B cell (primary cell): ENCODE measurements around the gene SCGB2A2. TPM values are rescaled to one million over a fixed set of nuclear protein-coding genes. Genes with fewer than 3 reads are reported as not detected.

ENCODE experiments used
- ATAC-seq: fragments of 200-7000 bp; cut with Tn5 transposase; one replicate; pipeline ENCODE4 v1.10.0; 2021; ENCODE audit warnings: low read depth, mild to moderate bottlenecking, moderate number of reproducible peaks, moderate library complexity
- CTCF ChIA-PET: fragments of 350-600 bp; sonication (Branson Sonifier 250); formaldehyde crosslinking; loops from one replicate; lab custom pipeline; 2021; ENCODE audit warnings: antibody characterized with exemption, inconsistent platforms; lab: Charles Lee
- POLR2A ChIA-PET: fragments of 350-600 bp; sonication (Branson Sonifier 250); formaldehyde crosslinking; loops from one replicate; lab custom pipeline; 2021; ENCODE audit warnings: antibody characterized with exemption; lab: Charles Lee
- DNase-seq: peaks from one replicate; pipeline ENCODE4 v3.0.0; 2013
- H2AFZ ChIP-seq: 2 replicates; pipeline ENCODE4 v1.6.1; 2012; ENCODE audit warnings: mild to moderate bottlenecking, low read depth, low read length; ENCODE audit not compliant: insufficient read depth, poor library complexity, severe bottlenecking
- H3K27ac ChIP-seq, 2 donors: 1 replicate in 1 of 2; 2 replicates in 1 of 2; pipeline ENCODE4 v1.5.1; 2012 to 2013; ENCODE audit warnings: low read length in 2 of 2, mild to moderate bottlenecking in 2 of 2, moderate library complexity in 1 of 2
- H3K27me3 ChIP-seq, 4 experiments: fragments of 200-600 bp in 1 of 4; sonication (generic) in 1 of 4; replicated peaks in 1 of 4; 1 replicate in 2 of 4; 2 replicates in 2 of 4; pipeline versions ENCODE4 v1.6.1 to v1.7.0; 2013 to 2016; ENCODE audit warnings: low read length in 3 of 4, mild to moderate bottlenecking in 2 of 4, mixed read lengths in 1 of 4, moderate library complexity in 1 of 4; ENCODE audit not compliant: insufficient read depth in 4 of 4, control insufficient read depth in 3 of 4; ENCODE audit errors: control extremely low read depth in 1 of 4
- H3K36me3 ChIP-seq, 2 experiments: replicated peaks in 1 of 2; 1 replicate in 1 of 2; 2 replicates in 1 of 2; pipeline versions ENCODE4 v1.6.1 to v1.7.1; 2013; ENCODE audit warnings: low read length in 1 of 2; ENCODE audit not compliant: insufficient read depth in 2 of 2, control insufficient read depth in 1 of 2; ENCODE audit errors: control extremely low read depth in 1 of 2, extremely low read depth in 1 of 2
- H3K4me1 ChIP-seq, 2 donors: fragments of 200-600 bp in 1 of 2; sonication (generic) in 1 of 2; 1 replicate in 1 of 2; 2 replicates in 1 of 2; pipeline versions ENCODE4 v1.5.1 to v1.6.1; 2013 to 2017; ENCODE audit warnings: low read length in 2 of 2; ENCODE audit not compliant: control insufficient read depth in 2 of 2, insufficient read depth in 2 of 2
- H3K4me2 ChIP-seq: replicated peaks from 2 replicates; pipeline ENCODE3; 2012; ENCODE audit warnings: mild to moderate bottlenecking, low read depth, low read length; ENCODE audit not compliant: poor library complexity, severe bottlenecking
- H3K4me3 ChIP-seq, 5 experiments: fragments of 200-600 bp in 1 of 5; sonication (generic) in 1 of 5; 1 replicate in 3 of 5; 2 replicates in 2 of 5; pipeline versions ENCODE4 v1.5.1 to v1.7.0; 2011 to 2016; ENCODE audit warnings: low read length in 4 of 5, mild to moderate bottlenecking in 4 of 5, low read depth in 2 of 5, control low read depth in 1 of 5, moderate library complexity in 1 of 5; ENCODE audit not compliant: insufficient read depth in 1 of 5; ENCODE audit errors: control extremely low read depth in 1 of 5, extremely low read depth in 1 of 5
- H3K79me2 ChIP-seq: fragments of 200-600 bp; sonication (generic); one replicate; pipeline ENCODE4 v1.6.0; 2016; ENCODE audit warnings: low read length; ENCODE audit not compliant: control insufficient read depth, insufficient read depth
- H3K9ac ChIP-seq: fragments of 200-600 bp; sonication (generic); 2 replicates; pipeline ENCODE4 v1.6.1; 2017; ENCODE audit warnings: mild to moderate bottlenecking, low read length, moderate library complexity
- H3K9me3 ChIP-seq, 3 donors: one replicate each; pipeline versions ENCODE4 v1.6.1 to v1.7.1; 2013; ENCODE audit warnings: low read length in 2 of 3; ENCODE audit not compliant: control insufficient read depth in 2 of 3, insufficient read depth in 1 of 3; ENCODE audit errors: control extremely low read depth in 1 of 3
- H4K20me1 ChIP-seq: 2 replicates; pipeline ENCODE4 v1.6.0; 2012; ENCODE audit warnings: mild to moderate bottlenecking, low read length; ENCODE audit not compliant: insufficient read depth, control insufficient read depth, poor library complexity, severe bottlenecking
- H3K27ac Mint-ChIP-seq: one replicate; pipeline ENCODE4 v1.8.0; 2021; ENCODE audit warnings: mixed read lengths
- H3K27me3 Mint-ChIP-seq: one replicate; pipeline ENCODE4 v1.8.0; 2021; ENCODE audit warnings: mixed read lengths
- H3K4me1 Mint-ChIP-seq: one replicate; pipeline ENCODE4 v1.8.0; 2021; ENCODE audit warnings: mixed read lengths
- H3K4me3 Mint-ChIP-seq: one replicate; pipeline ENCODE4 v1.8.0; 2021; ENCODE audit warnings: mixed read lengths
- H3K9me3 Mint-ChIP-seq: one replicate; pipeline ENCODE4 v1.8.0; 2022; ENCODE audit warnings: mixed read lengths; ENCODE audit not compliant: insufficient read depth
- CTCF ChIP-seq: fragments of 200-600 bp; IDR thresholded peaks from one replicate; pipeline ENCODE4 v1.8.0; 2022; ENCODE audit warnings: antibody characterized with exemption, mild to moderate bottlenecking
- EZH2 ChIP-seq: IDR thresholded peaks from 2 replicates; pipeline ENCODE4 v1.6.1; 2012; ENCODE audit warnings: borderline replicate concordance, low read depth, mild to moderate bottlenecking, moderate library complexity, low read length; ENCODE audit not compliant: insufficient read depth, poor library complexity, severe bottlenecking
- WGBS: methylation state at CpG from one replicate; pipeline ENCODE4 v1.1.5; 2013; ENCODE audit warnings: missing lambda C conversion rate; ENCODE audit not compliant: insufficient coverage; 5-methylcytosine and 5-hydroxymethylcytosine counted together
- intact Hi-C: fragments of 100-400 bp; cut with micrococcal nuclease; formaldehyde crosslinking; loops from one replicate; pipeline ENCODE4 v1.10.0; 2022
- polyA minus RNA-seq: library from RNA; depleted of rRNA, polyadenylated mRNA; stranded (reverse); fragments of >200 nt; gene quantifications from 2 replicates; pipeline ENCODE4 v1.2.3, GENCODE V29; 2012
- polyA plus RNA-seq: library from polyadenylated mRNA; depleted of rRNA; stranded (reverse); fragments of >200 nt; gene quantifications from 2 replicates; pipeline ENCODE4 v1.2.3, GENCODE V29; 2012
- total RNA-seq, 2 donors: library from RNA; stranded (reverse); fragments of 120-200 nt in 1 of 2; gene quantifications; 1 replicate in 1 of 2; 2 replicates in 1 of 2; pipeline versions ENCODE4 v1.2.3 to v1.2.4, GENCODE V29; 2013 to 2022

SCGB2A2 gene
- total RNA-seq = not detected in 2 replicates
- not detected for total RNA-seq (2013)
- not detected in 2 replicates for polyA plus RNA-seq
- polyA minus RNA-seq = not detected in 2 replicates

GRCh38 chr11:62269654-62270278, at the start of gene SCGB2A2:
Gene SCGB2A2 (plus strand): TSS chr11:62270158. CDS start chr11:62270217, 59 bp downstream.
- Histone ChIP-seq H3K36me3 (no peaks in the 10 kb centered on the region), H3K27me3 (peaks cover 0 to 21% (median 0%) of the 10 kb centered on the region in 4 experiments), H3K4me3 (no peak within 1 kb of the TSS), H3K4me2 (no peak within 1 kb of the TSS), H3K4me1 (no peaks in the 10 kb centered on the region), H3K79me2 (no peaks in the 10 kb centered on the region), H3K27ac (no peak within 1 kb of the TSS), H4K20me1 (no peaks in the 10 kb centered on the region), H3K9me3 (no peaks in the 10 kb centered on the region), H2AFZ (no peak within 1 kb of the TSS), H3K9ac (no peak within 1 kb of the TSS)
- TF ChIP-seq CTCF (no peak), EZH2 (no peak)
- H3K9me3 Mint-ChIP-seq = no peaks in the 10 kb centered on the region
- CTCF ChIA-PET = no interaction called here
- WGBS = 84% methylated on average over 5 of the region's 10 CpGs
- intact Hi-C loops = no loop called here
- H3K27ac Mint-ChIP-seq = no peak within 1 kb of the TSS
- no peaks in the 10 kb centered on the region for H3K4me1 Mint-ChIP-seq
- peaks cover 26% of the 10 kb centered on the region for H3K27me3 Mint-ChIP-seq
- no peak for DNase-seq
- no peak within 1 kb of the TSS for H3K4me3 Mint-ChIP-seq
- no peak for ATAC-seq
- POLR2A ChIA-PET = no interaction called here

- no CpG with 5 or more reads among the region's 3 CpGs for WGBS
- peaks cover 5 to 27% (median 6%) of the 10 kb centered on the region in 3 donors for H3K9me3 ChIP-seq
- H3K27ac ChIP-seq = no peak overlapping the region
- H4K20me1 ChIP-seq = no peaks in the 10 kb centered on the region
- no peaks in the 10 kb centered on the region for H3K36me3 ChIP-seq
- Mint-ChIP-seq H3K4me1 (no peaks in the 10 kb centered on the region), H3K9me3 (peaks cover 16% of the 10 kb centered on the region), H3K4me3 (no peak overlapping the region), H3K27me3 (peaks cover 21% of the 10 kb centered on the region), H3K27ac (no peak overlapping the region)
- no peak overlapping the region for H3K9ac ChIP-seq
- no peaks in the 10 kb centered on the region for H3K27me3 ChIP-seq
- intact Hi-C loops = no loop called here
- no peak overlapping the region for H3K4me2 ChIP-seq
- no peaks in the 10 kb centered on the region for H3K4me1 ChIP-seq
- no peak for DNase-seq
- H3K79me2 ChIP-seq = no peaks in the 10 kb centered on the region
- no peak for ATAC-seq
- no peak overlapping the region for H3K4me3 ChIP-seq
- CTCF ChIA-PET = no interaction called here
- no peak for TF ChIP-seq EZH2
- no peak for TF ChIP-seq CTCF
- no peak overlapping the region for H2AFZ ChIP-seq
- POLR2A ChIA-PET = no interaction called here
Observed at GRCh38 chr11:62221498-62221897, 48.5 kb upstream of the SCGB2A2 start.
